GDM1 (cell line): Measurements from ENCODE around the gene HM13.
"Not testable (repeated sequence)": the region's sequence is repeated elsewhere in the genome, so short reads cannot be mapped to it uniquely, and the experiment has no call there.

Experiments
- DNase-seq: peaks from one replicate; lab custom pipeline; 2025; lab: John Stamatoyannopoulos, UW

HM13 gene

DNA sequence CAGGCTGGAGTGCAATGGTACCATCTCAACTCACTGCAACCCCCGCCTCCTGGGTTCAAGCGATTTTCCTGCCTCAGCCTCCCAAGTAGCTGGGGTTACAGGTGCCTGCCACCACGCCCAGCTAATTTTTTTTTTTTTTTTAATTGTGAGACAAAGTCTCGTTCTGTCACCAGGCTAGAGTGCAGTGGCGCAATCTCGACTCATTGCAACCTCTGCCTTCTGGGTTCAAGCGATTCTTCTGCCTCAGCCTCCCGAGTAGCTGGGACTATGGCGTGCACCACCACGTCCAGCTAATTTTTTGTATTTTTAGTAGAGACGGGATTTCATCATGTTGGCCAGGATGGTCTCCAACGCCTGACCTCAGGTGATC, 98.0 kb downstream of the HM13 start:
- DNase-seq: not testable (repeated sequence)

DNA sequence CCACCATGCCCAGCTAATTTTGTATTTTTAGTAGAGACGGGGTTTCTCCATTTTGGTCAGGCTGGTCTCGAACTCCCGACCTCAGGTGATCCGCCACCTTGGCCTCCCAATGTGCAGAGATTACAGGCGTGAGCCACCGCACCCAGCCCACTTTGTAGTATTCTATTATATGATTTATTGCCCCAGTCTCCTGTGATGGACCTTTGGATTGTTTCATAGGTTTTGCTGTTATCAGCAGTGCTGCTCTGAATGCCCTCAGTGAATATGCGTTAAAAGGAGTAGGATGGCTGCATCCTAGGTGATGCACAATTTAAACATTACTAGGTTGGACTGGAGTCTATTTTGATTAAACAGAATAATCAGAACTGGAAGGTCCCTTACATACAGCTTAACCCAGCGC, 101.2 kb downstream of the HM13 start:
- no peak for DNase-seq

DNA sequence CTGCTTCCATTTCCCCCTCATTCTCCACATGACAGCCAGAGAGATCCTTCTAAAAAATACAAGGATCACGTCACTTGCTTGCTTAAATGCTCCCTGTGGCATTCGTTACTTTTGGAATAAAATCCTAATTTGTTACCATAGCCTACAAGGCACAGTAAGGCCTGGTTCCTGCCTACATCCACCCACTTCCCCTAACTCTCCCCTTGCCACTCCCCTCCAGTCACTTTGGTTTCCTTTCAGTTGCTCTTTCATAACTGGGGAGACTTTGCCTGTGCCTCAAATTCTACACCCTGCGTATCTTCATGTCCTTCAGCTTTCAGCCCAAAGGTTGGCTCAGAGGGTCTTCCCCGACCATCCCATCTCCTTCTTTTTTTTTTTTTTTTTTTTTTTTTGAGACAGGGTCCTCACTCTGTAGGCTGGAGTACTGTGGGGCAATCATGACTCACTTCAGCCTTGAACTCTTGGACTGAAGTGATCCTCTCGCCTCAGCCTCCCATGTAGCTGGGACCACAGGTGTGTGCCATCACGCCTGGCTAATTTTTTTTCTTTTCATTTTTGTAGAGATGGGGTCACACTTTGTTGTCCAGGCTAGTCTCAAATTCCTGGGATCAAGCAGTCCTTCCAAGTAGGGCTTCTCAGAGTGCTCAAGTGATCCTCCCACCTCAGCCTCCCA, 103.3 kb downstream of the HM13 start:
- DNase-seq: peak; percentile 73
